HK-2 (cell line): Measurements from ENCODE around the gene SH3D21.

Experiments used
- DNase-seq: peaks from one replicate; pipeline ENCODE4 v3.0.0-alpha.2; 2018; ENCODE audit not compliant: unreplicated experiment

Gene SH3D21

GRCh38 chr1:36358514-36359084, 52.4 kb downstream of the SH3D21 start:
- DNase-seq, result no peak

GRCh38 chr1:36359383-36359782, 53.2 kb downstream of the SH3D21 start:
- DNase-seq, result no peak

- DNase-seq, result no peak
Observed at GRCh38 chr1:36359911-36360550, 53.9 kb downstream of the SH3D21 start.

- no peak for DNase-seq
Observed at GRCh38 chr1:36365381-36365780, 59.2 kb downstream of the SH3D21 start.

- no peak for DNase-seq
Observed at GRCh38 chr1:36366091-36366661, 60.0 kb downstream of the SH3D21 start.

- DNase-seq, result no peak
Observed at GRCh38 chr1:36367066-36367465, 60.9 kb downstream of the SH3D21 start.

- no peak for DNase-seq
Observed at GRCh38 chr1:36367798-36368197, 61.6 kb downstream of the SH3D21 start.

- peak; percentile 76 for DNase-seq
Observed at GRCh38 chr1:36369061-36369861, 63.1 kb downstream of the SH3D21 start.
